Liver (tissue), 9 donors: ENCODE results near the gene IL17REL. TPM values are rescaled to one million over a fixed set of nuclear protein-coding genes. Genes with fewer than 3 reads are reported as not detected.
A peak's percentile ranks its signal among the peaks of the same experiment; 100 is the strongest.

Experiments used
- DNase-seq: peaks from one replicate; pipeline ENCODE4 v3.0.0-alpha.2; 2017; ENCODE audit warnings: low spot score
- H3K27ac ChIP-seq, 2 donors: one replicate each; pipeline ENCODE4 v1.7.0; 2013; ENCODE audit warnings: inconsistent platforms in 2 of 2, low read length in 2 of 2, control low read depth in 1 of 2, low read depth in 1 of 2, mild to moderate bottlenecking in 1 of 2
- H3K27me3 ChIP-seq, 4 donors: one replicate each; pipeline versions ENCODE4 v1.6.1 to v1.7.0; 2013; ENCODE audit warnings: low read length in 3 of 4, inconsistent platforms in 1 of 4, mild to moderate bottlenecking in 1 of 4, moderate library complexity in 1 of 4; ENCODE audit not compliant: control insufficient read depth in 4 of 4, insufficient read depth in 4 of 4
- H3K36me3 ChIP-seq, 4 donors: one replicate each; pipeline versions ENCODE4 v1.6.1 to v1.7.0; 2013; ENCODE audit warnings: low read length in 3 of 4, mild to moderate bottlenecking in 3 of 4, low read depth in 1 of 4, moderate library complexity in 1 of 4; ENCODE audit not compliant: control insufficient read depth in 4 of 4, insufficient read depth in 3 of 4
- H3K4me1 ChIP-seq, 4 donors: one replicate each; pipeline versions ENCODE4 v1.6.1 to v1.7.0; 2013; ENCODE audit warnings: low read length in 3 of 4, mild to moderate bottlenecking in 3 of 4, moderate library complexity in 1 of 4; ENCODE audit not compliant: control insufficient read depth in 4 of 4, insufficient read depth in 4 of 4
- H3K4me3 ChIP-seq, 3 donors: one replicate each; pipeline versions ENCODE4 v1.6.1 to v1.7.0; 2013; ENCODE audit warnings: low read length in 3 of 3, control low read depth in 1 of 3, low read depth in 1 of 3, mild to moderate bottlenecking in 1 of 3
- H3K9ac ChIP-seq, 2 donors: one replicate each; pipeline ENCODE4 v1.7.0; 2013; ENCODE audit warnings: low read length in 2 of 2, mild to moderate bottlenecking in 2 of 2, moderate library complexity in 2 of 2, control low read depth in 1 of 2, low read depth in 1 of 2
- H3K9me3 ChIP-seq, 4 donors: one replicate each; pipeline versions ENCODE4 v1.6.1 to v1.7.0; 2013; ENCODE audit warnings: low read length in 3 of 4; ENCODE audit not compliant: control insufficient read depth in 4 of 4
- ATF3 ChIP-seq: IDR thresholded peaks from 2 replicates; pipeline ENCODE4 v1.6.1; 2016; ENCODE audit warnings: antibody characterized with exemption
- CTCF ChIP-seq: fragments of 150-350 bp; IDR thresholded peaks from 2 replicates; pipeline ENCODE4 v1.5.1; 2017; ENCODE audit warnings: improper control_type of control experiment, low read depth, low read length; ENCODE audit not compliant: missing input control
- FOXA1 ChIP-seq: IDR thresholded peaks from 2 replicates; pipeline ENCODE4 v1.6.1; 2016; ENCODE audit warnings: antibody characterized with exemption
- GABPA ChIP-seq, 2 donors: IDR thresholded peaks in 1 of 2; conservative IDR thresholded peaks in 1 of 2; 2 replicates each; pipeline ENCODE4 v1.6.1; 2016; ENCODE audit warnings: antibody characterized with exemption in 2 of 2, mild to moderate bottlenecking in 1 of 2, moderate library complexity in 1 of 2
- HNF4G ChIP-seq: IDR thresholded peaks from 2 replicates; pipeline ENCODE4 v1.6.1; 2016; ENCODE audit warnings: antibody characterized with exemption
- MAX ChIP-seq: IDR thresholded peaks from 2 replicates; pipeline ENCODE4 v1.6.1; 2016; ENCODE audit warnings: antibody characterized with exemption
- RAD21 ChIP-seq, 2 donors: IDR thresholded peaks; 2 replicates each; pipeline ENCODE4 v1.6.1; 2016; ENCODE audit warnings: antibody characterized with exemption in 2 of 2, mild to moderate bottlenecking in 2 of 2
- REST ChIP-seq: IDR thresholded peaks from 2 replicates; pipeline ENCODE4 v1.6.1; 2016; ENCODE audit warnings: antibody characterized with exemption, mild to moderate bottlenecking
- RXRA ChIP-seq, 2 donors: IDR thresholded peaks; 2 replicates each; pipeline ENCODE4 v1.6.1; 2017 to 2018; ENCODE audit warnings: antibody characterized with exemption in 2 of 2, mild to moderate bottlenecking in 1 of 2
- YY1 ChIP-seq: IDR thresholded peaks from 2 replicates; pipeline ENCODE4 v1.6.1; 2016; ENCODE audit warnings: antibody characterized with exemption, mild to moderate bottlenecking
- ZBTB33 ChIP-seq: IDR thresholded peaks from 2 replicates; pipeline ENCODE4 v1.6.1; 2016; ENCODE audit warnings: antibody characterized with exemption
- WGBS: extraction: QIAGEN DNeasy Blood & Tissue Kit; methylation state at CpG from one replicate; pipeline ENCODE4 v1.1.7; 2013; 5-methylcytosine and 5-hydroxymethylcytosine counted together
- polyA plus RNA-seq, 2 donors: library from polyadenylated mRNA; stranded (reverse) in 1 of 2; unstranded in 1 of 2; fragments of 200-250 nt in 1 of 2; fragments of >200 nt in 1 of 2; fragmentation: Nextera tagmentation in 1 of 2; extraction: Ambion mirVana in 1 of 2; gene quantifications; one replicate each; pipeline versions ENCODE4 v1.2.1 to v1.2.3, GENCODE V29; 2013 to 2015
- total RNA-seq, 2 donors: library from RNA; depleted of rRNA; stranded (reverse); fragments of >200 nt; gene quantifications; one replicate each; pipeline ENCODE4 v1.2.3, GENCODE V29; 2014
- donor health status: healthy.
- donor health status: healthy.
- donor health status: healthy.
- donor health status: healthy.
- donor health status: healthy.

IL17REL gene
- total and polyA plus RNA-seq, 4 donors: under 0.01 TPM; not detected in 3

- no peak overlapping the region for H3K9ac ChIP-seq
- H3K9me3 ChIP-seq: no peaks in the 10 kb centered on the region
- H3K4me3 ChIP-seq: no peak overlapping the region
- peaks cover 0 to 8% (median 4%) of the 10 kb centered on the region in 4 donors for H3K4me1 ChIP-seq
- H3K27me3 ChIP-seq: no peaks in the 10 kb centered on the region
- H3K27ac ChIP-seq: no peak overlapping the region
- 53% methylated on average over 17 of the region's 17 CpGs for WGBS
- peak; percentile 33 for DNase-seq
- no peak for TF ChIP-seq RXRA (IDR thresholded peaks at IDR 0.05)
- TF ChIP-seq MAX: no peak
- TF ChIP-seq ATF3: no peak
- no peak for TF ChIP-seq RAD21 (IDR thresholded peaks at IDR 0.05)
- TF ChIP-seq REST: no peak
- TF ChIP-seq ZBTB33: no peak
- no peak for TF ChIP-seq FOXA1
- no peak for TF ChIP-seq GABPA (IDR thresholded peaks at IDR 0.05 in 1 of 2, conservative IDR thresholded peaks at IDR 0.05 in 1 of 2)
- TF ChIP-seq CTCF: no peak
- TF ChIP-seq YY1: no peak
- TF ChIP-seq HNF4G: no peak
- no peaks in the 10 kb centered on the region for H3K36me3 ChIP-seq
Measured at GRCh38 chr22:49975543-49976389, 36.8 kb downstream of the IL17REL start.
